LNCAP (cell line): ENCODE data around the gene ATP10D.

Source experiments
- TF ChIP-seq, protein P1 (sequence below): fragments of 450-650 bp; IDR thresholded peaks from 2 replicates; pipeline ENCODE4 v1.5.1; 2017; ENCODE audit warnings: mild to moderate bottlenecking

The ATP10D gene

DNA sequence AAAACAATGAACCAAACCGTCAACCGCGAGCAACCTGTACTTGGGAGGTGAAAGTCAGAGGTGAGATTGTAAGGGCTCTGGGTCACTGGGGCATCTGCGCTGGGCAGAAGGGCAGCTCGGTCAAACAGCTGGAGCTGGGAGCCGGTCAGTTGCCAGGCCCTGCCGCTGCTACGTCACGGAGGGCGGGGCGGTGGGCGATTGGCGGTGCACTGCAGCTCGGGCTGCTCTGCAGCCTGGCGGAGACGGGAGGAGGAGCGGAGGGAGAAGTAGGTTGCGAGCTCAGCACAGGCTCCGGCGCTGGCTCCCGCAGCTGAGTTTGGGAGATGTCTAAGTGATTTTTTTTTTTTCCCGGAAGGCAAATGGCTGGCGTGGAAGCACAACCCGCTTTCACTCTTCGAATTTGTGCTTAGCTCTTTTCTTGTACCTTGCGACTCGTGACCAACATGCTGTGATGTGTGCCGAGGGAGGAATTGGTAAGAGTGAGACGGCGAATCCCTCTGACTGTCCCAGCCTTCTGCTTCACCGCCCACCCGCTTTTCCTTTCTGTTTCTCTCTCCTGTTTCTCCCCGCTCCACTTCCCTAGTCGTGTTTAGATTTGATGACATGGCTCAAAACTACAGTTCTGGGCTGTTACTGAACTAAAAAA, at the start of gene ATP10D:
Gene ATP10D, plus strand, starts transcription at position 229 of the 646 bp plus-strand sequence. CDS start 27,266 bp downstream, outside the sequence.
- TF ChIP-seq, protein P1, sequence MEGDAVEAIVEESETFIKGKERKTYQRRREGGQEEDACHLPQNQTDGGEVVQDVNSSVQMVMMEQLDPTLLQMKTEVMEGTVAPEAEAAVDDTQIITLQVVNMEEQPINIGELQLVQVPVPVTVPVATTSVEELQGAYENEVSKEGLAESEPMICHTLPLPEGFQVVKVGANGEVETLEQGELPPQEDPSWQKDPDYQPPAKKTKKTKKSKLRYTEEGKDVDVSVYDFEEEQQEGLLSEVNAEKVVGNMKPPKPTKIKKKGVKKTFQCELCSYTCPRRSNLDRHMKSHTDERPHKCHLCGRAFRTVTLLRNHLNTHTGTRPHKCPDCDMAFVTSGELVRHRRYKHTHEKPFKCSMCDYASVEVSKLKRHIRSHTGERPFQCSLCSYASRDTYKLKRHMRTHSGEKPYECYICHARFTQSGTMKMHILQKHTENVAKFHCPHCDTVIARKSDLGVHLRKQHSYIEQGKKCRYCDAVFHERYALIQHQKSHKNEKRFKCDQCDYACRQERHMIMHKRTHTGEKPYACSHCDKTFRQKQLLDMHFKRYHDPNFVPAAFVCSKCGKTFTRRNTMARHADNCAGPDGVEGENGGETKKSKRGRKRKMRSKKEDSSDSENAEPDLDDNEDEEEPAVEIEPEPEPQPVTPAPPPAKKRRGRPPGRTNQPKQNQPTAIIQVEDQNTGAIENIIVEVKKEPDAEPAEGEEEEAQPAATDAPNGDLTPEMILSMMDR, result no peak

DNA sequence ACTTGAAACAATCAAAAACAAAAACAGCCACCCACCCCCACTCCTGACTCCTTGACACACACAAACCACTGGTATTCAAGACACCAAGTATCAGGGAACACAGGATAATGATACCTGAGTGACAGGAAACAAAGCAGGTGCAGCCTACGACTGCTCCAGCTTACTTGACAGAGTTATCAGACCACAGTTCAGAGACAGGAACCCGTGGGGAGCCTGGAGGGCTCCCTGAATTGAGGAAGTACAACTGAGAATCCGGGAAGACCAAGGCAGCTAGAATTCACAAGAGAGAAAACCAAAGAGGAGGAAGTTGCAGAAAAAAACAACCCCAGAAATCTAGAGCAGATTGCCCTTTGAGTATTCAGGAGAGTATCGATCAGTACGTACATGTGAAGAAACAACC, 42.1 kb upstream of the ATP10D start:
- TF ChIP-seq, protein P1, result no peak

DNA sequence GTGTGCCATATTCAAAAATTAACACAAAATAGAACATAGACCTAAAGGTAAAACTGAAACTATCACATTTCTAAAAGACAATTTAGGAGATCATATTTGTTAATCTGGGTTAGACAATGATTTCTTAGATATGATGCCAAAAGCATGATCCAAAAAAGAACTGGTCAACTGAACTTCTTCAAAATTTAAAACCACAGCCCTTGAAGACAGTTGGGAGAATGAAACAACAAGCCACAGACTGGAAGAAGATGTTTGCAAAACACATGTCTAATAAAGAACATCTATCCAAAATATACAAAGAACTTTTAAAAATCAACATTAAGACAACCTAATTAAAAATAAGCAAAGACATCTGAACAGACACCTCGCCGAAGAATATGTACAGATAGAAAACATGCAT, 41.0 kb upstream of the ATP10D start:
- TF ChIP-seq, protein P1, result no peak

DNA sequence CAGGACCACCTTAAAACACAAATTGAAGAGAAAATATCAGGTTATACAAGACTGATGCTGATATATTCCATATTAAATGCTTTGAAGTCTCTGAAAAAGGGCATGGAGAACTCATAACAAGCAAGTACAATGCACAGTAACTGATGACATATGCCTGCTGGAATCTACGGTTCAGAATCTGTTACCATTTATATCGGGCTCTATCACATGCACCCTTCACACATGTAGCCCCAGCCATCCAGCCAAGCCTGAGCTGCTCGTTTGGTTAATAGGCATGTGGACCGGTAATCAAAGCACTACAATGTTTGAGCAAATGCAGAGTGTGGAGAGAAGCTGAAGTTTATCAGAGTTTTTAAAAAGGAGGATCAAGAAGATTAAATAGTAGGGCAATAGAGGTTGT, 33.4 kb upstream of the ATP10D start:
- TF ChIP-seq, protein P1, result no peak

DNA sequence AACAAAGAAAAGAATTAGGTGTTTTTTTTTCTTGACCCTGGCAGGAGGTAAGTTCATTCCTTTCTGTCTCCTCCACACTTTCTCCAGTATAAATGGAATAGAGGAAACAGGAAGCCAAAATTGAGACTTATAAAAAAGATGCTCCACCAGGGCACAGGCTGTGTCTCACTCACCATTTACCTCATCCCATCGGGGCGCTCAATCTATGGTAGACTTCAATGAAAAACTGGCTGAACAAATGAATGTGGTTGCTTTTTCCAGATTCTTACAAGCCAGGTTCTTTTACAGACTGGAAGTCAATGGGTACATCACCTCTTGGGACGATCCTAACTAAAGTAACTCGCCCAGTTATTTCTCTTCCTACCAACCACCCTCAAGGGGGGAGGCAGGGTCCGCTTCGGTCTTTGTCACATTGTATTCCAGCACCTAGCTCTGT, 22.3 kb upstream of the ATP10D start:
- TF ChIP-seq, protein P1, result no peak

DNA sequence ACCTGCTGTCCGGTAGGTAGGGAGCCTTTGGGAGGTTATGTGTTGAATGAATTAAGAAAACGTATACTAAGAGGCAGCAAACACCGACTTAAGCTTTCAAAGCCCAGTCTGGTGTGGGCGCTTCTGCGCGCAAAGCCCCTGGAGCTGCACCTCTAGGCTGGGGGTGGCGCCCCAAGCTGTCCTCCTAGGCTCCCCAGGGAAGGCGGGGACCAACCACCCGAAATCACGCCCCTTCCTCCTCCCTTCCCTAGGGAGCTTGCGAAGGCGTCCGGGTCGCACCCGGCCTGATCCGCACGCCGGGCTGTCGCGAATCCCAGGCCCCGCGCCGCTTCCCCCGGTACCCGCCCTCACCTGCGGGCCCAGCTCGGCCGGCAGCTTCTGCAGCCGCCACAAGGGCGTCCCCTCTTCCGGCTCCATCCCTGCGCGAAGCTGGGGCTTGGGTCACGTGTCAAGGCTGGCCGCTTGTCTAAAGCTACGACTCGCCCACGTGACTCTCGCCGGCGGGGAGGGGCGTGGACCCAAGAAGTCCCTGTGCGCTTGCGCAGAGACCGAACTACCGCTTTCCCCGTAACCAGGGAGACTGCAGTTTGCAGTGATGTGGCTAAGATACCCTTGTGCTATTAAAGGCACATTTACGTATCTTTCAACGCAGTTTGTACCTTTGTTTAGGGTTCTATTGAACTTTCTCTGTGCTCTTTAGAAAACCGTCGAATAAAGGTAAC, 21.7 kb upstream of the ATP10D start, which contains the start of gene COMMD8:
Gene COMMD8, minus strand, starts transcription at position 468 of the 722 bp plus-strand sequence. Its CDS starts 51 bp downstream, at position 417.
- TF ChIP-seq, protein P1, result peak; percentile 15; the same call in 1 of the 2 replicates

DNA sequence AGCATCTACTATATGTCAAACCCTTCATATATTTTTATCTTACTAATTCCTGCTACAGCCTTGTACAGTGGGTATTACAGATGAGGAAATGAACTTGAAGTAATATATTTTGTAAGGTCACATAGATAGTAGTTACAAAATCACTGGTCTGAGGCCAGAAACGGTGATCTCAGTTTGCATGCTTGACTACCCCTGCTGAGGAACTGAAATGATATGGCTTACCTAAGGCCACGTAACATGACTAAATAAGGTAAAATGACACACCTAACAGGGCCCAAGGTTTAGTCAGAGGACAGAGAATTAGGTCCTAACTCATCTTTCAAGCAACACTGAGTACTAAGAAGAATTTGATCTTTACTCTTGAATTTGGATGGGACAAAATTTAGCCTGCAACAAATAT, 20.1 kb upstream of the ATP10D start:
- TF ChIP-seq, protein P1, result no peak
